SU-DHL-6 (cell line): ENCODE measurements around the gene MSTO1.
"Not testable (repeated sequence)": the region's sequence is repeated elsewhere in the genome, so short reads cannot be mapped to it uniquely, and the experiment has no call there.

Experiments
- CTCF ChIP-seq: fragments of 200-600 bp; sonication (generic); IDR thresholded peaks from one replicate; pipeline ENCODE4 v1.5.1; 2017; ENCODE audit warnings: antibody characterized with exemption, mild to moderate bottlenecking, low read length, moderate library complexity; ENCODE audit not compliant: insufficient read depth, poor library complexity, severe bottlenecking
- EZH2phosphoT487 ChIP-seq: fragments of 200-600 bp; sonication (generic), shearing (Covaris generic); conservative IDR thresholded peaks from 2 replicates; pipeline ENCODE4 v1.6.1; 2018; ENCODE audit warnings: mild to moderate bottlenecking, antibody characterized with exemption, low read length, moderate library complexity, mixed read lengths

GRCh38 chr1:155661239-155661638, 51.2 kb downstream of the MSTO1 start:
- TF ChIP-seq CTCF, EZH2phosphoT487: not testable (repeated sequence)
